ENCODE measurements around the gene PAPPA2. TPM values are rescaled to one million over a fixed set of nuclear protein-coding genes. Genes with fewer than 3 reads are reported as not detected.

PAPPA2 gene
- total RNA-seq, 1 experiment from 2014 or later = 0.81 TPM

GRCh38 chr1:176799327-176799726, 336.4 kb downstream of the PAPPA2 start:
- Histone ChIP-seq H2AK5ac (ENCODE audit: insufficient read length, low read length) (no peak overlapping the region), H3K27ac (ENCODE audit: insufficient read length, low read depth, low read length) (no peak overlapping the region), H3K18ac (ENCODE audit: insufficient read length, low read depth, low read length) (no peak overlapping the region), H4K5ac (ENCODE audit: insufficient read length, low read depth, low read length) (no peak overlapping the region), H4K91ac (ENCODE audit: insufficient read length, low read depth, low read length) (no peak overlapping the region), H3K79me2 (ENCODE audit: insufficient read depth, low read length) (no peaks in the 10 kb centered on the region), H3T11ph (ENCODE audit: low read length) (no peak overlapping the region), H3K4me1 (ENCODE audit: insufficient read depth, low read length) (peaks cover 7% of the 10 kb centered on the region; the same call in 1 of the 2 replicates), H3K9ac (ENCODE audit: extremely low read depth, insufficient read length, low read length) (no peak overlapping the region), H3K56ac (ENCODE audit: insufficient read length, low read depth, low read length) (no peak overlapping the region), H3K79me1 (ENCODE audit: insufficient read depth, low read depth, low read length, poor library complexity, severe bottlenecking) (no peaks in the 10 kb centered on the region), H3K4me2 (ENCODE audit: insufficient read depth, insufficient read length, low read length) (no peak overlapping the region), H3K14ac (ENCODE audit: insufficient read depth, low read length) (no peak overlapping the region), H3K23me2 (ENCODE audit: insufficient read length, low read depth, low read length, poor library complexity, severe bottlenecking) (no peaks in the 10 kb centered on the region), H2BK5ac (ENCODE audit: insufficient read length, low read length) (no peak overlapping the region), H3K9me3 (ENCODE audit: control insufficient read depth, low read depth, low read length) (no peaks in the 10 kb centered on the region), H2AFZ (ENCODE audit: low read length) (no peak overlapping the region), H2BK15ac (ENCODE audit: low read depth, low read length) (no peak overlapping the region), H2BK120ac (ENCODE audit: low read depth, low read length, poor library complexity, severe bottlenecking) (no peak overlapping the region), H3K27me3 (ENCODE audit: insufficient read depth, low read length) (no peaks in the 10 kb centered on the region), H2BK12ac (ENCODE audit: insufficient read length, low read depth, low read length) (no peak overlapping the region), H4K20me1 (ENCODE audit: control insufficient read depth, insufficient read depth, insufficient read length) (no peaks in the 10 kb centered on the region), H3K4ac (ENCODE audit: low read depth, low read length) (no peak overlapping the region), H2BK20ac (ENCODE audit: low read depth, low read length, poor library complexity, severe bottlenecking) (no peak overlapping the region), H4K8ac (replicated peaks; ENCODE audit: insufficient read length, low read depth, low read length) (no peak overlapping the region), H3K23ac (ENCODE audit: insufficient read length, low read depth, low read length) (no peak overlapping the region)
- no peaks in the 10 kb centered on the region for H3K36me3 Mint-ChIP-seq (ENCODE audit: insufficient read depth in 1 of 3, low read depth in 3 of 3)
- peaks cover 22 to 29% of the 10 kb centered on the region in 2 experiments for H3K4me1 Mint-ChIP-seq
- no peak overlapping the region for H3K27ac Mint-ChIP-seq
- WGBS (ENCODE audit: extremely low coverage, insufficient read length, low lambda C conversion rate) = no CpG with 5 or more reads among the region's 3 CpGs
- no peak for TF ChIP-seq CTCF (conservative IDR thresholded peaks at IDR 0.05)
- no peak overlapping the region for H3K4me3 Mint-ChIP-seq
- no peaks in the 10 kb centered on the region for H3K9me3 Mint-ChIP-seq
- no peaks in the 10 kb centered on the region for H3K27me3 Mint-ChIP-seq (ENCODE audit: low read depth)
- DNase-seq = no peak
